ENCODE measurements around the gene HPCAL4. TPM values are rescaled to one million over a fixed set of nuclear protein-coding genes. Genes with fewer than 3 reads are reported as not detected.

Gene HPCAL4
- polyA plus RNA-seq, 2 of the 4 experiments (the other 2 are of a cell fraction) = 0.09 to 0.14 TPM

DNA sequence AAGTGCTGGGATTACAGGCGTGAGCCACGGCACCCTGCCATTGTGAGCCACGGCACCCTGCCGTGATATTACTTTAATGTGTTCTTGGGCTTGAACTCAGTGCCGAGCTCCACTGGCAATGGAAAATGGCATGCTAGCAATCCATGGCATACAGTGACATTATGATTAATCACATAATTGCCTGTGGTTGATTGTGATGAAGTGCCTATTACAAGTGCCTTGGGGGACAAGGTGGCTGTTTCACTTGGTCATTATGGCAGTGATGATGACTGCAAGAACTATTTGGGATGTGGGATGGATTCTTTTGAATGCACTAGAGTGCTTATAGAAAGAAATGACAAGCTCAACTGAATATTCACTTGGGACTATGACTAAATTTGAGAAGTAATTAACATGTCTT, 22.3 kb upstream of the HPCAL4 start (continued):
- TF ChIP-seq, protein P1, sequence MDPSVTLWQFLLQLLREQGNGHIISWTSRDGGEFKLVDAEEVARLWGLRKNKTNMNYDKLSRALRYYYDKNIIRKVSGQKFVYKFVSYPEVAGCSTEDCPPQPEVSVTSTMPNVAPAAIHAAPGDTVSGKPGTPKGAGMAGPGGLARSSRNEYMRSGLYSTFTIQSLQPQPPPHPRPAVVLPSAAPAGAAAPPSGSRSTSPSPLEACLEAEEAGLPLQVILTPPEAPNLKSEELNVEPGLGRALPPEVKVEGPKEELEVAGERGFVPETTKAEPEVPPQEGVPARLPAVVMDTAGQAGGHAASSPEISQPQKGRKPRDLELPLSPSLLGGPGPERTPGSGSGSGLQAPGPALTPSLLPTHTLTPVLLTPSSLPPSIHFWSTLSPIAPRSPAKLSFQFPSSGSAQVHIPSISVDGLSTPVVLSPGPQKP (IDR thresholded peaks at IDR 0.05; ENCODE audit: low read depth, low read length) = no peak
- TF ChIP-seq POLR2AphosphoS2 (conservative IDR thresholded peaks at IDR 0.05; ENCODE audit: low read length) (no peak), BHLHE40 (IDR thresholded peaks at IDR 0.05; ENCODE audit: low read depth, low read length) (no peak)
- TF ChIP-seq, protein P2, sequence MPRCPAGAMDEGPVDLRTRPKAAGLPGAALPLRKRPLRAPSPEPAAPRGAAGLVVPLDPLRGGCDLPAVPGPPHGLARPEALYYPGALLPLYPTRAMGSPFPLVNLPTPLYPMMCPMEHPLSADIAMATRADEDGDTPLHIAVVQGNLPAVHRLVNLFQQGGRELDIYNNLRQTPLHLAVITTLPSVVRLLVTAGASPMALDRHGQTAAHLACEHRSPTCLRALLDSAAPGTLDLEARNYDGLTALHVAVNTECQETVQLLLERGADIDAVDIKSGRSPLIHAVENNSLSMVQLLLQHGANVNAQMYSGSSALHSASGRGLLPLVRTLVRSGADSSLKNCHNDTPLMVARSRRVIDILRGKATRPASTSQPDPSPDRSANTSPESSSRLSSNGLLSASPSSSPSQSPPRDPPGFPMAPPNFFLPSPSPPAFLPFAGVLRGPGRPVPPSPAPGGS (IDR thresholded peaks at IDR 0.05) = no peak

DNA sequence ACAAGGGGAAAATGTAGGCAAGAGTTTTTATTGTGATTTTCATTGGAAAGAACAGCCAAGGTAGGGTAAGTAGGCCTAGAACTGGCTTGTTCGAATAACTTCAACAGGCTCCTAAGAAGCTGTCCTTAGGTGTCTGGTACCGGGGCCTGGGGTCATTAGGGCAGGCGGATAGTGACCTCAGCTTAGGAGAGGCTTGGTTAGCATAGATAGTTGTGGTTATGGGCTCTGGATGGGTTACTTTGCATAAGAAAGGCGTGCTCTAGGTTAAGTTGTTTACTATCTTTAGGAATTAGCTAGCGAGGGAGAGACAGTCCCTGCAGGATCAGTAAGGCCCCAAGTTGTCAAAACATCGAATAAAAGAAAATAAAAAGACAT, 20.7 kb upstream of the HPCAL4 start:
- Histone ChIP-seq H3K27ac (no peak overlapping the region), H3K4me1 (no peaks in the 10 kb centered on the region), H3K4me2 (no peak overlapping the region), H3K4me3 (no peak overlapping the region), H3K9me3 (no peaks in the 10 kb centered on the region)
- ATAC-seq = no peak
- FAIRE-seq = no peak
- no peak for TF ChIP-seq FOSL2 (IDR thresholded peaks at IDR 0.05)
- no peak for TF ChIP-seq FOSL2 (CRISPR knock-in tag; IDR thresholded peaks at IDR 0.05)
- TF ChIP-seq SMC3 (IDR thresholded peaks at IDR 0.05) = no peak
- TF ChIP-seq POLR2AphosphoS2 (conservative IDR thresholded peaks at IDR 0.05; ENCODE audit: low read length) = no peak
- no peak for TF ChIP-seq NFE2L2 (conservative IDR thresholded peaks at IDR 0.05; ENCODE audit: low read length)
- no peak for TF ChIP-seq RFX5 (IDR thresholded peaks at IDR 0.05)
- TF ChIP-seq, protein P3, sequence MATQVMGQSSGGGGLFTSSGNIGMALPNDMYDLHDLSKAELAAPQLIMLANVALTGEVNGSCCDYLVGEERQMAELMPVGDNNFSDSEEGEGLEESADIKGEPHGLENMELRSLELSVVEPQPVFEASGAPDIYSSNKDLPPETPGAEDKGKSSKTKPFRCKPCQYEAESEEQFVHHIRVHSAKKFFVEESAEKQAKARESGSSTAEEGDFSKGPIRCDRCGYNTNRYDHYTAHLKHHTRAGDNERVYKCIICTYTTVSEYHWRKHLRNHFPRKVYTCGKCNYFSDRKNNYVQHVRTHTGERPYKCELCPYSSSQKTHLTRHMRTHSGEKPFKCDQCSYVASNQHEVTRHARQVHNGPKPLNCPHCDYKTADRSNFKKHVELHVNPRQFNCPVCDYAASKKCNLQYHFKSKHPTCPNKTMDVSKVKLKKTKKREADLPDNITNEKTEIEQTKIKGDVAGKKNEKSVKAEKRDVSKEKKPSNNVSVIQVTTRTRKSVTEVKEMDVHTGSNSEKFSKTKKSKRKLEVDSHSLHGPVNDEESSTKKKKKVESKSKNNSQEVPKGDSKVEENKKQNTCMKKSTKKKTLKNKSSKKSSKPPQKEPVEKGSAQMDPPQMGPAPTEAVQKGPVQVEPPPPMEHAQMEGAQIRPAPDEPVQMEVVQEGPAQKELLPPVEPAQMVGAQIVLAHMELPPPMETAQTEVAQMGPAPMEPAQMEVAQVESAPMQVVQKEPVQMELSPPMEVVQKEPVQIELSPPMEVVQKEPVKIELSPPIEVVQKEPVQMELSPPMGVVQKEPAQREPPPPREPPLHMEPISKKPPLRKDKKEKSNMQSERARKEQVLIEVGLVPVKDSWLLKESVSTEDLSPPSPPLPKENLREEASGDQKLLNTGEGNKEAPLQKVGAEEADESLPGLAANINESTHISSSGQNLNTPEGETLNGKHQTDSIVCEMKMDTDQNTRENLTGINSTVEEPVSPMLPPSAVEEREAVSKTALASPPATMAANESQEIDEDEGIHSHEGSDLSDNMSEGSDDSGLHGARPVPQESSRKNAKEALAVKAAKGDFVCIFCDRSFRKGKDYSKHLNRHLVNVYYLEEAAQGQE (IDR thresholded peaks at IDR 0.05) = no peak
- TF ChIP-seq BHLHE40 (IDR thresholded peaks at IDR 0.05; ENCODE audit: low read depth, low read length) = no peak
- TF ChIP-seq KDM1A (IDR thresholded peaks at IDR 0.05; ENCODE audit: low read depth) = no peak
- TF ChIP-seq KDM5A (IDR thresholded peaks at IDR 0.05) = no peak
- no peak for TF ChIP-seq SREBF2 (IDR thresholded peaks at IDR 0.05)
- CTCF ChIA-PET = interaction anchor here (0.6 to 2.2 kb wide), 6 partner anchors 8 to 223 kb away, joined by 3 to 11 read pairs (median 3); no protein-coding TSS in a partner anchor
- no peak for DNase-seq (ENCODE audit: low read depth in 1 of 2, low spot score in 1 of 2)
- POLR2A ChIA-PET = no interaction called here
- 69% methylated on average over 6 of the region's 6 CpGs for WGBS (ENCODE audit: missing lambda C conversion rate)

DNA sequence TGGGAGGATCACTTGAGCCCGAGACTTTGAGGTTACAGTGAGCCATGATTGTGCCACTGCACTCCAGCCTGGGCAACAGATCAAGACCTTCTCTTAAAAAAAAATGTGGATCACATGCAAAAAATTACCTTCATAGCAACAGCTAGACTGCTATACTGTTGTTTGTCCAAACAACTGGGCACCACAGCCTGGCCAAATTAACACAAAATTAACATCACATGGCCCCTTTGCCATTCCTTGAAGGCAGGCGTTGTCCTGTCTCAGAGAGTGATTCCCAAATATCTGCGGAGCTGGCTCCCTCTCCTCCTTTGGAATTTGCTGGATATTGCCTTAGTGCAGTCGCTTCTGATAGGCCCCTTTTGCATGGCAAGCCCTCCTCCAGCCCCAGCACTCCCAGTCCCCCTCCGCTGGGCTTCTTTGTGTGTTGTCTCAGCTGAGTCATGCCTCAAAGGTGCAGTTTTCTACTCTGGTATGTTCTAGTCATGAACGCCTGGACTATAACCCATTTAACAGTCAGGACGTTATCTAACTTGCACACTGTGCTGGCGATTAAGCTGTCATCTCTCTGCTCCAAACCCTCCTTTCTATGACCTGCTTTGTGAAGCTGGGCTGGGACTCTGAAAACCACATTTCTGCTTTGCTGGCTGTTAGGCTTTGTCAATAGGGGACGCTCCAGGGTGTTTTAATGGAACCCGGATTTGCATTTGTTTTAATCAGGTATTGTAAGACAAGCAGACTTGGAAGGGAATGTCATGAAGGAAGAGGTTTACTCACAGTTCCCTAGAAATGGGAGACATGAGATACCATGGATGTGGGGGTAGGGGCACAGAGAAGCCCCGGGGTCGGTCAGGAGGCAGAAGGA, 20.1 kb upstream of the HPCAL4 start:
- CTCF ChIA-PET = interaction anchor here (0.9 to 2.2 kb wide), 6 partner anchors 9 to 106 kb away, joined by 3 to 11 read pairs (median 4); no protein-coding TSS in a partner anchor

More for the DNA sequence above, 20.1 kb upstream of the HPCAL4 start:
- Histone ChIP-seq H3K4me1 (no peaks in the 10 kb centered on the region), H3K4me3 (no peak overlapping the region), H3K9me3 (no peaks in the 10 kb centered on the region), H3K4me2 (no peak overlapping the region), H3K27ac (no peak overlapping the region)
- DNase-seq (ENCODE audit: low read depth in 1 of 2, low spot score in 1 of 2) (no peak), FAIRE-seq (no peak), ATAC-seq (no peak)
- no peak for TF ChIP-seq MYC (IDR thresholded peaks at IDR 0.05; ENCODE audit: borderline replicate concordance, low read length)
- TF ChIP-seq POLR2A (IDR thresholded peaks at IDR 0.05; ENCODE audit: low read length) = no peak
- TF ChIP-seq POLR2AphosphoS2 (conservative IDR thresholded peaks at IDR 0.05; ENCODE audit: low read length) = no peak
- no peak for TF ChIP-seq MAFK (IDR thresholded peaks at IDR 0.05; ENCODE audit: partially characterized antibody)
- TF ChIP-seq, protein P4, sequence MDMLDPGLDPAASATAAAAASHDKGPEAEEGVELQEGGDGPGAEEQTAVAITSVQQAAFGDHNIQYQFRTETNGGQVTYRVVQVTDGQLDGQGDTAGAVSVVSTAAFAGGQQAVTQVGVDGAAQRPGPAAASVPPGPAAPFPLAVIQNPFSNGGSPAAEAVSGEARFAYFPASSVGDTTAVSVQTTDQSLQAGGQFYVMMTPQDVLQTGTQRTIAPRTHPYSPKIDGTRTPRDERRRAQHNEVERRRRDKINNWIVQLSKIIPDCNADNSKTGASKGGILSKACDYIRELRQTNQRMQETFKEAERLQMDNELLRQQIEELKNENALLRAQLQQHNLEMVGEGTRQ (IDR thresholded peaks at IDR 0.05) = no peak
- TF ChIP-seq, protein P5, sequence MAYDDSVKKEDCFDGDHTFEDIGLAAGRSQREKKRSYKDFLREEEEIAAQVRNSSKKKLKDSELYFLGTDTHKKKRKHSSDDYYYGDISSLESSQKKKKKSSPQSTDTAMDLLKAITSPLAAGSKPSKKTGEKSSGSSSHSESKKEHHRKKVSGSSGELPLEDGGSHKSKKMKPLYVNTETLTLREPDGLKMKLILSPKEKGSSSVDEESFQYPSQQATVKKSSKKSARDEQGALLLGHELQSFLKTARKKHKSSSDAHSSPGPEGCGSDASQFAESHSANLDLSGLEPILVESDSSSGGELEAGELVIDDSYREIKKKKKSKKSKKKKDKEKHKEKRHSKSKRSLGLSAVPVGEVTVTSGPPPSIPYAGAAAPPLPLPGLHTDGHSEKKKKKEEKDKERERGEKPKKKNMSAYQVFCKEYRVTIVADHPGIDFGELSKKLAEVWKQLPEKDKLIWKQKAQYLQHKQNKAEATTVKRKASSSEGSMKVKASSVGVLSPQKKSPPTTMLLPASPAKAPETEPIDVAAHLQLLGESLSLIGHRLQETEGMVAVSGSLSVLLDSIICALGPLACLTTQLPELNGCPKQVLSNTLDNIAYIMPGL (CRISPR knock-in tag; IDR thresholded peaks at IDR 0.05; ENCODE audit: borderline replicate concordance) = no peak
- TF ChIP-seq HOXB13 (CRISPR knock-in tag; IDR thresholded peaks at IDR 0.05; ENCODE audit: low read depth) = no peak
- no peak for TF ChIP-seq KDM5A (IDR thresholded peaks at IDR 0.05)
- TF ChIP-seq, protein P1 (IDR thresholded peaks at IDR 0.05; ENCODE audit: low read depth, low read length) = no peak
- TF ChIP-seq HOXA7 (CRISPR knock-in tag; IDR thresholded peaks at IDR 0.05) = no peak
- TF ChIP-seq TP53 (CRISPR knock-in tag; IDR thresholded peaks at IDR 0.05) = no peak
- TF ChIP-seq SMC3 (IDR thresholded peaks at IDR 0.05) = no peak
- no peak for TF ChIP-seq BHLHE40 (IDR thresholded peaks at IDR 0.05; ENCODE audit: low read depth, low read length)
- WGBS (ENCODE audit: missing lambda C conversion rate) = 51% methylated on average over 12 of the region's 12 CpGs
- POLR2A ChIA-PET = no interaction called here
